HepG2 (cell line): ENCODE measurements around the gene WBP1. TPM values are rescaled to one million over a fixed set of nuclear protein-coding genes. Genes with fewer than 3 reads are reported as not detected.
A peak's percentile ranks its signal among the peaks of the same experiment; 100 is the strongest.

Source experiments
- ATAC-seq: fragments of 200-7000 bp; cut with Tn5 transposase; 3 replicates; pipeline ENCODE4 v1.9.1; 2020; ENCODE audit warnings: mild to moderate bottlenecking, moderate library complexity
- BruUV-seq: library from RNA; stranded (reverse); fragments of 400-500 nt; replicated peaks from 2 replicates; lab custom pipeline; 2021; lab: Mats Ljungman, UMichigan
- CTCF ChIA-PET: fragments of 300-600 bp; formaldehyde crosslinking; extraction: SDS; loops from one replicate; lab custom pipeline; 2021; ENCODE audit warnings: low total read pairs, inconsistent platforms, low intra/inter-chr PET ratio; lab: Yijun Ruan, JAX
- POLR2A ChIA-PET: fragments of 350-600 bp; sonication (Branson Sonifier 250); formaldehyde crosslinking; loops from one replicate; lab custom pipeline; 2020; ENCODE audit warnings: antibody characterized with exemption, inconsistent platforms; lab: Yijun Ruan, JAX
- DNase-seq: peaks from one replicate; pipeline ENCODE4 v3.0.0-alpha.2; 2015; ENCODE audit warnings: low spot score
- FAIRE-seq: peaks from 3 replicates; lab custom pipeline; 2011; peaks lifted over from hg19 to GRCh38; lab: Jason Lieb, UNC
- H2AFZ ChIP-seq: one replicate; pipeline ENCODE4 v1.6.1; 2011; ENCODE audit warnings: low read length, inconsistent platforms
- H3K27ac ChIP-seq: fragments of 300-600 bp; 3 replicates; pipeline ENCODE4 v1.8.0; 2011; ENCODE audit warnings: mixed run types, mild to moderate bottlenecking, mixed read lengths, low read length, inconsistent platforms; ENCODE audit not compliant: insufficient read depth; ENCODE audit errors: extremely low read length
- H3K27me3 ChIP-seq, 2 experiments: fragments of 200-600 bp in 1 of 2; 2 replicates in 1 of 2; 3 replicates in 1 of 2; pipeline versions ENCODE4 v1.6.0 to v1.8.0; 2011; ENCODE audit warnings: low read length in 2 of 2, mild to moderate bottlenecking in 2 of 2, moderate library complexity in 2 of 2, inconsistent platforms in 1 of 2; ENCODE audit not compliant: insufficient read depth in 2 of 2, control insufficient read depth in 1 of 2
- H3K36me3 ChIP-seq, 2 experiments: fragments of 200-600 bp in 1 of 2; replicated peaks in 1 of 2; 2 replicates in 1 of 2; 3 replicates in 1 of 2; pipeline versions ENCODE4 v1.5.1 to v1.8.0; 2011; ENCODE audit warnings: low read length in 2 of 2, inconsistent platforms in 1 of 2; ENCODE audit not compliant: insufficient read depth in 2 of 2, control insufficient read depth in 1 of 2
- H3K4me1 ChIP-seq: 2 replicates; pipeline ENCODE4 v1.5.1; 2012; ENCODE audit warnings: low read length, inconsistent platforms; ENCODE audit not compliant: insufficient read depth
- H3K4me2 ChIP-seq: 2 replicates; pipeline ENCODE4 v1.6.0; 2011; ENCODE audit warnings: low read depth, low read length, inconsistent platforms
- H3K4me3 ChIP-seq, 3 experiments: fragments of 200-600 bp in 1 of 3; sonication (generic), shearing (Covaris generic) in 1 of 3; replicated peaks in 1 of 3; 2 replicates each; pipeline ENCODE4 v1.5.1; 2011 to 2016; ENCODE audit warnings: low read length in 3 of 3, inconsistent platforms in 2 of 3, low read depth in 2 of 3, mild to moderate bottlenecking in 2 of 3, control low read depth in 1 of 3, mixed read lengths in 1 of 3; ENCODE audit not compliant: insufficient read depth in 1 of 3
- H3K79me2 ChIP-seq: one replicate; pipeline ENCODE4 v1.6.1; 2011; ENCODE audit warnings: low read length, inconsistent platforms; ENCODE audit not compliant: insufficient read depth
- H3K9ac ChIP-seq: 2 replicates; pipeline ENCODE4 v1.6.0; 2011; ENCODE audit warnings: mild to moderate bottlenecking, low read depth, low read length, inconsistent platforms; ENCODE audit not compliant: insufficient read depth
- H3K9me3 ChIP-seq: 2 replicates; pipeline ENCODE4 v1.5.1; 2012; ENCODE audit warnings: mild to moderate bottlenecking, low read length
- H4K20me1 ChIP-seq: 2 replicates; pipeline ENCODE4 v1.6.0; 2011; ENCODE audit warnings: inconsistent platforms, mild to moderate bottlenecking, low read length, moderate library complexity; ENCODE audit not compliant: insufficient read depth
- CHD4 ChIP-seq: fragments of 200-600 bp; sonication (generic); IDR thresholded peaks from 2 replicates; pipeline ENCODE4 v1.7.0; 2017; ENCODE audit warnings: mild to moderate bottlenecking, low read length, borderline replicate concordance
- DNMT1 ChIP-seq: sonication (generic); formaldehyde crosslinking; IDR thresholded peaks from 2 replicates; pipeline ENCODE4 v1.5.1; 2020; ENCODE audit warnings: mild to moderate bottlenecking, missing genetic modification reagents
- FOXO4 ChIP-seq: sonication (generic); formaldehyde crosslinking; conservative IDR thresholded peaks from 2 replicates; pipeline ENCODE4 v1.8.1; 2023; ENCODE audit warnings: missing genetic modification reagents
- FOXP1 ChIP-seq, 2 experiments: fragments of 450-650 bp in 1 of 2; IDR thresholded peaks; 2 replicates each; pipeline ENCODE4 v1.6.1; 2017 to 2018; ENCODE audit warnings: antibody characterized with exemption in 1 of 2
- PAF1 ChIP-seq: IDR thresholded peaks from 2 replicates; pipeline ENCODE4 v1.6.1; 2016; ENCODE audit warnings: missing genetic modification reagents, missing compliant biosample characterization
- PHB2 ChIP-seq: fragments of 450-650 bp; IDR thresholded peaks from 2 replicates; pipeline ENCODE4 v1.6.1; 2018; ENCODE audit not compliant: partially characterized antibody
- PHF5A ChIP-seq: IDR thresholded peaks from one replicate; pipeline ENCODE4 v1.6.1; 2018; ENCODE audit warnings: low read depth, missing genetic modification reagents; ENCODE audit not compliant: unreplicated experiment
- SIN3A ChIP-seq: IDR thresholded peaks from 2 replicates; pipeline ENCODE4 v1.6.1; 2011; ENCODE audit warnings: low read depth, mild to moderate bottlenecking, control low read depth, low read length, borderline replicate concordance
- SOX13 ChIP-seq, 3 experiments: fragments of 450-650 bp in 1 of 3; sonication (generic) in 1 of 3; formaldehyde crosslinking in 1 of 3; IDR thresholded peaks in 2 of 3; conservative IDR thresholded peaks in 1 of 3; 2 replicates each; pipeline versions ENCODE4 v1.5.0 to v1.6.1; 2016 to 2020; ENCODE audit warnings: antibody characterized with exemption in 1 of 3, mild to moderate bottlenecking in 1 of 3, missing compliant biosample characterization in 1 of 3, missing genetic modification reagents in 1 of 3, moderate library complexity in 1 of 3
- SRSF9 ChIP-seq: fragments of 200-400 bp; formaldehyde crosslinking; IDR thresholded peaks from 2 replicates; pipeline ENCODE4 v1.6.1; 2018; ENCODE audit warnings: borderline replicate concordance, mild to moderate bottlenecking, low read depth, low read length; ENCODE audit not compliant: insufficient read depth, poor library complexity, severe bottlenecking
- ZBTB1 ChIP-seq: sonication (generic); formaldehyde crosslinking; IDR thresholded peaks from 2 replicates; pipeline ENCODE4 v1.4.0; 2020; ENCODE audit warnings: missing genetic modification reagents, borderline replicate concordance
- ZFP37 ChIP-seq: sonication (generic); formaldehyde crosslinking; IDR thresholded peaks from 2 replicates; pipeline ENCODE4 v1.4.0; 2020; ENCODE audit warnings: missing genetic modification reagents, borderline replicate concordance
- ZNF224 ChIP-seq: sonication (generic); formaldehyde crosslinking; IDR thresholded peaks from 2 replicates; pipeline ENCODE4 v1.5.0; 2020; ENCODE audit warnings: mild to moderate bottlenecking, missing genetic modification reagents
- ZNF33A ChIP-seq: sonication (generic); formaldehyde crosslinking; IDR thresholded peaks from 2 replicates; pipeline ENCODE4 v1.5.1; 2020; ENCODE audit warnings: missing genetic modification reagents, mild to moderate bottlenecking, moderate library complexity, borderline replicate concordance
- WGBS: methylation state at CpG from one replicate; pipeline ENCODE4 v1.1.6; 2017; ENCODE audit warnings: low lambda C conversion rate; 5-methylcytosine and 5-hydroxymethylcytosine counted together
- in situ Hi-C: cut with HindIII; loops from 2 replicates; pipeline ENCODE4 v1.10.0; 2017; ENCODE audit warnings: low pct_unique_long_range_greater_than_20kb; ENCODE audit not compliant: extremely low pct_ligation_motif_present
- intact Hi-C: fragments of 100-400 bp; cut with micrococcal nuclease; formaldehyde crosslinking; loops from one replicate; pipeline ENCODE4 v1.10.0; 2022; ENCODE audit not compliant: unreplicated experiment
- polyA plus RNA-seq, 8 experiments: library from polyadenylated mRNA; depleted of rRNA in 3 of 8; stranded (reverse) in 7 of 8; unstranded in 1 of 8; fragments of >200 nt; fragmentation: Illumina TruSeq in 4 of 8; extraction: Trizol in 4 of 8; gene quantifications; 2 replicates each; pipeline versions ENCODE4 v1.2.1 to v1.2.3, GENCODE V29; 2011 to 2016; ENCODE audit warnings: low read depth in 4 of 8, missing spikeins in 1 of 8, mixed read lengths in 1 of 8; ENCODE audit not compliant: insufficient read depth in 1 of 8
- total RNA-seq, 5 experiments: library from RNA; depleted of rRNA; stranded (reverse); fragments of >200 nt; fragmentation: Illumina TruSeq; extraction: Trizol; gene quantifications; 2 replicates each; pipeline ENCODE4 v1.2.3, GENCODE V29; 2016; ENCODE audit warnings: low read depth in 1 of 5
- TF ChIP-seq, protein P1 (sequence below): sonication (generic); formaldehyde crosslinking; IDR thresholded peaks from 2 replicates; pipeline ENCODE4 v1.4.0; 2020; ENCODE audit warnings: missing genetic modification reagents, low read depth, mild to moderate bottlenecking, borderline replicate concordance
- TF ChIP-seq, protein P2 (sequence below): sonication (generic); formaldehyde crosslinking; IDR thresholded peaks from 2 replicates; pipeline ENCODE4 v1.8.0; 2022; ENCODE audit warnings: mild to moderate bottlenecking, missing genetic modification reagents, moderate library complexity
- TF ChIP-seq, protein P3 (sequence below): sonication (generic); formaldehyde crosslinking; IDR thresholded peaks from 2 replicates; pipeline ENCODE4 v1.4.0; 2020; ENCODE audit warnings: mild to moderate bottlenecking, missing genetic modification reagents

The WBP1 gene
- total and polyA plus RNA-seq, 2 of the 13 experiments (the other 11 are each of a cell fraction or from before 2014, with no cell fraction given): 38.8 to 85.7 TPM

DNA sequence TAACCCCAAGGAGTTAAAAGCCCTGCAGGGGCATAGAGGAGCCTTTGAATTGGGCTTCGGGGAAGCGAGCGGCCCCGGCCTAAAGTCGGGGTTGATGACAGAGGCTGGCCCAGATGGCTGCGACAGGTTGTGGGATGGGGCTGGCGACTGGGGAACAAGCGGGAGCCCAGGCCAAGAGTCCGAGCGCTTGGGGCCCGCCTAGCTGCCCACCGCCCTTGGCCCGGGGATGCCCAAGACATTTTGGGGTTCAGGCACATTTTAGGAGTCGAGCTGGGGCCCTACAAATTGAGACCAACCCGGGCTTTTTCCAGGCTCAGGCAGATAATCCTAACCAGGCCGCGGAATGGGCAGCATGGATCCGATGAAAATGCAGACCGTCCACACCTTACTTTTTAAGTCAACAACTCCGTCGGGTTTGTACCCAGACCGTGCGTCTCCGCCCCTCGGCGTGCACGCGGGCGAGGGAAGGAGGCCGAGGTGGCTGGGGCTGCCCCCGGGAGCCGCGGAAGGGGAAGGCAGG is 17.0 kb upstream of the WBP1 start:
- BruUV-seq: no TSS peak
- Histone ChIP-seq H3K27me3 (no peaks in the 10 kb centered on the region; a peak in 1 of 5 replicates), H3K4me1 (peaks cover 65% of the 10 kb centered on the region), H3K27ac (peak overlapping the region; percentile 91), H4K20me1 (peaks cover 41% of the 10 kb centered on the region), H3K79me2 (peaks cover 57% of the 10 kb centered on the region), H3K4me3 (peak overlapping the region; percentile 76 to 94 (median 93)), H3K4me2 (peak overlapping the region; percentile 95), H3K36me3 (peaks cover 15 to 33% of the 10 kb centered on the region in 2 experiments), H2AFZ (no peak overlapping the region), H3K9ac (peak overlapping the region; percentile 91), H3K9me3 (no peaks in the 10 kb centered on the region)
- no peak for DNase-seq
- FAIRE-seq: no peak
- in situ Hi-C loops (no loop called here), intact Hi-C loops (loop anchor here (2.0 kb wide), 1 partner anchor 60 kb away; no protein-coding TSS in a partner anchor)
- POLR2A ChIA-PET: interaction anchor here (1.5 to 11.6 kb wide), 8 partner anchors 13 to 62 kb away, joined by 4 to 342 read pairs (median 20); partner anchors contain the start of genes C2orf81, CCDC142, INO80B and MRPL53
- ATAC-seq: peak; percentile 30
- WGBS: under 1% methylated on average over 32 of the region's 33 CpGs
- CTCF ChIA-PET: no interaction called here
- no peak for TF ChIP-seq CHD4
- TF ChIP-seq PHF5A (CRISPR knock-in tag): peak; percentile 13
- 0 out of 2 replicates have a peak, but pooled peaks have one; percentile 12 for TF ChIP-seq ZNF33A (CRISPR knock-in tag)
- TF ChIP-seq, protein P1, sequence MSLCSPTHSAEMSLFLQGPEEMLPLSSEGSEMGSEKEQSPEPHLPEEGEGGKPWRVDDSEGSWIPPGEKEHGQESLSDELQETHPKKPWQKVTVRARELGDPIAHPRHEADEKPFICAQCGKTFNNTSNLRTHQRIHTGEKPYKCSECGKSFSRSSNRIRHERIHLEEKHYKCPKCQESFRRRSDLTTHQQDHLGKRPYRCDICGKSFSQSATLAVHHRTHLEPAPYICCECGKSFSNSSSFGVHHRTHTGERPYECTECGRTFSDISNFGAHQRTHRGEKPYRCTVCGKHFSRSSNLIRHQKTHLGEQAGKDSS (CRISPR knock-in tag): no peak
- 0 out of 2 replicates have a peak, but pooled peaks have one; percentile 11 for TF ChIP-seq ZNF224 (CRISPR knock-in tag)
- TF ChIP-seq ZBTB1 (CRISPR knock-in tag): 0 out of 2 replicates have a peak, but pooled peaks have one; percentile 43
- TF ChIP-seq PHB2: no peak
- TF ChIP-seq PAF1: no peak
- TF ChIP-seq SOX13 (IDR thresholded peaks at IDR 0.05): no peak
- TF ChIP-seq SOX13 (CRISPR knock-in tag; conservative IDR thresholded peaks at IDR 0.05 in 1 of 2, IDR thresholded peaks at IDR 0.05 in 1 of 2): no peak
- TF ChIP-seq, protein P2, sequence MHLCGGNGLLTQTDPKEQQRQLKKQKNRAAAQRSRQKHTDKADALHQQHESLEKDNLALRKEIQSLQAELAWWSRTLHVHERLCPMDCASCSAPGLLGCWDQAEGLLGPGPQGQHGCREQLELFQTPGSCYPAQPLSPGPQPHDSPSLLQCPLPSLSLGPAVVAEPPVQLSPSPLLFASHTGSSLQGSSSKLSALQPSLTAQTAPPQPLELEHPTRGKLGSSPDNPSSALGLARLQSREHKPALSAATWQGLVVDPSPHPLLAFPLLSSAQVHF (CRISPR knock-in tag): 0 out of 2 replicates have a peak, but pooled peaks have one; percentile 15
- TF ChIP-seq FOXO4 (CRISPR knock-in tag): no peak
- no peak for TF ChIP-seq DNMT1 (CRISPR knock-in tag)
- 0 out of 2 replicates have a peak, but pooled peaks have one; percentile 15 for TF ChIP-seq SIN3A
- TF ChIP-seq SRSF9: no peak
- TF ChIP-seq, protein P3, sequence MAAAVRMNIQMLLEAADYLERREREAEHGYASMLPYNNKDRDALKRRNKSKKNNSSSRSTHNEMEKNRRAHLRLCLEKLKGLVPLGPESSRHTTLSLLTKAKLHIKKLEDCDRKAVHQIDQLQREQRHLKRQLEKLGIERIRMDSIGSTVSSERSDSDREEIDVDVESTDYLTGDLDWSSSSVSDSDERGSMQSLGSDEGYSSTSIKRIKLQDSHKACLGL (CRISPR knock-in tag): no peak
- TF ChIP-seq ZFP37: 0 out of 2 replicates have a peak, but pooled peaks have one; percentile 19
- no peak for TF ChIP-seq FOXP1 (IDR thresholded peaks at IDR 0.05)
- no peak for TF ChIP-seq FOXP1 (CRISPR knock-in tag; IDR thresholded peaks at IDR 0.05)
